SK-N-SH treated with all-trans-retinoic acid at 6 μM for 48 hours (cell line): ENCODE data around the gene CHMP3.

ENCODE experiments used
- CREB5 ChIP-seq: fragments of 250-450 bp; sonication (Bioruptor Pico); IDR thresholded peaks from 2 replicates; pipeline ENCODE4 v1.5.1; 2020; ENCODE audit warnings: low read depth, mild to moderate bottlenecking, moderate library complexity
- CSDC2 ChIP-seq: fragments of 250-450 bp; sonication (Bioruptor Pico); IDR thresholded peaks from 2 replicates; pipeline ENCODE4 v1.5.0; 2020; ENCODE audit warnings: mild to moderate bottlenecking, moderate library complexity
- OSR1 ChIP-seq: fragments of 250-450 bp; sonication (Bioruptor Pico); IDR thresholded peaks from 2 replicates; pipeline ENCODE4 v1.8.0; 2022; ENCODE audit warnings: moderate library complexity, mild to moderate bottlenecking, inconsistent platforms
- PATZ1 ChIP-seq: fragments of 250-450 bp; sonication (Bioruptor Pico); IDR thresholded peaks from 2 replicates; pipeline ENCODE4 v1.8.0; 2020; ENCODE audit warnings: mild to moderate bottlenecking, moderate library complexity, borderline replicate concordance
- RARB ChIP-seq: fragments of 250-450 bp; sonication (Bioruptor Pico); IDR thresholded peaks from 2 replicates; pipeline ENCODE4 v1.8.0; 2021; ENCODE audit warnings: mild to moderate bottlenecking, moderate library complexity
- TOX ChIP-seq: fragments of 250-450 bp; sonication (Bioruptor Pico); IDR thresholded peaks from 2 replicates; pipeline ENCODE4 v1.8.0; 2021; ENCODE audit warnings: mild to moderate bottlenecking, moderate library complexity, borderline replicate concordance
- ZFP30 ChIP-seq: fragments of 450-650 bp; formaldehyde crosslinking; IDR thresholded peaks from 2 replicates; pipeline ENCODE4 v1.5.0; 2022; ENCODE audit warnings: mild to moderate bottlenecking, moderate library complexity
- ZNF565 ChIP-seq: fragments of 450-650 bp; formaldehyde crosslinking; conservative IDR thresholded peaks from 2 replicates; pipeline ENCODE4 v1.5.0; 2020; ENCODE audit warnings: low read depth, mild to moderate bottlenecking, moderate library complexity

GRCh38 chr2:86608832-86609410, 45.7 kb upstream of the CHMP3 start:
- TF ChIP-seq CSDC2 (CRISPR knock-in tag) (no peak), RARB (CRISPR knock-in tag) (no peak), PATZ1 (no peak), ZNF565 (CRISPR knock-in tag) (no peak), OSR1 (no peak), CREB5 (no peak), ZFP30 (CRISPR knock-in tag) (no peak), TOX (CRISPR knock-in tag) (no peak)
